Keratinocyte (primary cell): ENCODE results near the gene HOXA5. TPM values are rescaled to one million over a fixed set of nuclear protein-coding genes. Genes with fewer than 3 reads are reported as not detected.

Source experiments
- DNase-seq: peaks from one replicate; pipeline ENCODE4 v3.0.0-alpha.2; 2011; ENCODE audit warnings: low read depth, missing footprints, low spot score
- FAIRE-seq: peaks from 2 replicates; lab custom pipeline; 2011; peaks lifted over from hg19 to GRCh38; lab: Jason Lieb, UNC
- H2AFZ ChIP-seq: 2 replicates; pipeline ENCODE4 v1.6.0; 2012; ENCODE audit warnings: low read length, control low read depth, inconsistent platforms; ENCODE audit not compliant: control insufficient read depth
- H3K27ac ChIP-seq: 2 replicates; pipeline ENCODE4 v1.5.1; 2011; ENCODE audit warnings: low read length; ENCODE audit not compliant: control insufficient read depth, insufficient read depth
- H3K27me3 ChIP-seq: 3 replicates; pipeline ENCODE4 v1.6.0; 2011; ENCODE audit warnings: low read length; ENCODE audit not compliant: control insufficient read depth, insufficient read depth; ENCODE audit errors: extremely low read depth
- H3K36me3 ChIP-seq, 2 experiments: 2 replicates in 1 of 2; 3 replicates in 1 of 2; pipeline ENCODE4 v1.5.1; 2011; ENCODE audit warnings: low read length in 2 of 2, mild to moderate bottlenecking in 1 of 2; ENCODE audit not compliant: control insufficient read depth in 2 of 2, insufficient read depth in 2 of 2; ENCODE audit errors: extremely low read depth in 1 of 2
- H3K4me1 ChIP-seq: 3 replicates; pipeline ENCODE4 v1.5.1; 2011; ENCODE audit warnings: low read length; ENCODE audit not compliant: control insufficient read depth, insufficient read depth; ENCODE audit errors: extremely low read depth
- H3K4me2 ChIP-seq: 3 replicates; pipeline ENCODE4 v1.6.0; 2011; ENCODE audit warnings: low read depth, low read length; ENCODE audit not compliant: control insufficient read depth, insufficient read depth; ENCODE audit errors: extremely low read depth
- H3K4me3 ChIP-seq, 3 experiments: fragments of 200-600 bp in 1 of 3; sonication (generic) in 1 of 3; 2 replicates in 2 of 3; 3 replicates in 1 of 3; pipeline ENCODE4 v1.5.1; 2011 to 2016; ENCODE audit warnings: low read length in 3 of 3, mild to moderate bottlenecking in 3 of 3, control low read depth in 2 of 3, inconsistent platforms in 1 of 3, low read depth in 1 of 3, mixed read lengths in 1 of 3, mixed run types in 1 of 3, moderate library complexity in 1 of 3; ENCODE audit not compliant: control insufficient read depth in 2 of 3, insufficient read depth in 2 of 3; ENCODE audit errors: extremely low read depth in 1 of 3
- H3K79me2 ChIP-seq: 2 replicates; pipeline ENCODE4 v1.6.0; 2012; ENCODE audit warnings: low read length; ENCODE audit not compliant: control insufficient read depth, insufficient read depth
- H3K9ac ChIP-seq: 3 replicates; pipeline ENCODE4 v1.6.0; 2011; ENCODE audit warnings: low read length; ENCODE audit not compliant: control insufficient read depth, insufficient read depth; ENCODE audit errors: extremely low read depth
- H3K9me1 ChIP-seq: 3 replicates; pipeline ENCODE4 v1.6.0; 2011; ENCODE audit warnings: low read length; ENCODE audit not compliant: control insufficient read depth, insufficient read depth; ENCODE audit errors: extremely low read depth
- H3K9me3 ChIP-seq: 2 replicates; pipeline ENCODE4 v1.5.1; 2012; ENCODE audit warnings: low read depth, low read length; ENCODE audit not compliant: control insufficient read depth
- H4K20me1 ChIP-seq: 3 replicates; pipeline ENCODE4 v1.6.0; 2011; ENCODE audit warnings: low read length; ENCODE audit not compliant: control insufficient read depth, insufficient read depth; ENCODE audit errors: extremely low read depth
- CTCF ChIP-seq, 3 experiments: IDR thresholded peaks in 1 of 3; conservative IDR thresholded peaks in 1 of 3; optimal IDR thresholded peaks in 1 of 3; 2 replicates in 2 of 3; 3 replicates in 1 of 3; pipeline versions ENCODE3 to v1.5.1; 2011; ENCODE audit warnings: low read length in 3 of 3, mild to moderate bottlenecking in 3 of 3, moderate library complexity in 2 of 3, control low read depth in 1 of 3, inconsistent platforms in 1 of 3; ENCODE audit not compliant: insufficient read depth in 2 of 3; ENCODE audit errors: extremely low read depth in 1 of 3
- EZH2 ChIP-seq: IDR thresholded peaks from one replicate; pipeline ENCODE4 v1.6.1; 2012; ENCODE audit warnings: inconsistent platforms, mild to moderate bottlenecking, low read length, moderate library complexity
- dilution Hi-C: fragments of 300-500 bp; cut with MboI; formaldehyde crosslinking; loops from one replicate; pipeline ENCODE4 v1.7.0; 2020; ENCODE audit warnings: low sequenced_read_pairs; ENCODE audit not compliant: extremely low pct_ligation_motif_present
- polyA plus RNA-seq, 5 experiments: library from polyadenylated mRNA; depleted of rRNA in 3 of 5; stranded (reverse) in 3 of 5; stranded (forward) in 1 of 5; unstranded in 1 of 5; fragments of >200 nt; gene quantifications; 1 replicate in 1 of 5; 2 replicates in 3 of 5; 3 replicates in 1 of 5; pipeline versions ENCODE4 v1.2.1 to v1.2.3, GENCODE V29; 2011 to 2012; ENCODE audit warnings: missing spikeins in 2 of 5, low read depth in 1 of 5, low replicate concordance in 1 of 5

The HOXA5 gene
- polyA plus RNA-seq, 1 donor (not counting 4 experiments of a cell fraction or from before 2014, with no cell fraction given) = 7.1 TPM

- H2AFZ ChIP-seq = no peak overlapping the region
- H3K27me3 ChIP-seq = no peaks in the 10 kb centered on the region
- H3K9me1 ChIP-seq = no peaks in the 10 kb centered on the region
- DNase-seq = no peak
- peaks cover 2 to 5% of the 10 kb centered on the region in 2 experiments for H3K36me3 ChIP-seq
- H3K4me3 ChIP-seq = peak overlapping the region in 1 of 3 experiments; percentile 44
- H3K27ac ChIP-seq = peak overlapping the region; percentile 65
- H3K79me2 ChIP-seq = peaks cover 37% of the 10 kb centered on the region
- peaks cover 22% of the 10 kb centered on the region for H3K4me1 ChIP-seq
- dilution Hi-C loops = no loop called here
- no peaks in the 10 kb centered on the region for H4K20me1 ChIP-seq
- TF ChIP-seq CTCF (optimal IDR thresholded peaks at IDR 0.05 in 1 of 3, IDR thresholded peaks at IDR 0.05 in 1 of 3, conservative IDR thresholded peaks at IDR 0.05 in 1 of 3; ENCODE audit: extremely low read depth in 1 of 3, insufficient read depth in 2 of 3, low read length in 3 of 3) (no peak), EZH2 (no peak)
- peak overlapping the region; percentile 74 for H3K9ac ChIP-seq
- H3K4me2 ChIP-seq = peak overlapping the region; percentile 68
- no peak for FAIRE-seq
- H3K9me3 ChIP-seq = no peaks in the 10 kb centered on the region
Observed at GRCh38 chr7:27116031-27116961, 27.2 kb downstream of the HOXA5 start.

- Histone ChIP-seq H3K4me3 (peak overlapping the region in 2 of 3 experiments; percentile 31 to 44), H3K36me3 (peaks cover 2 to 5% of the 10 kb centered on the region in 2 experiments), H3K79me2 (peaks cover 37% of the 10 kb centered on the region), H3K9me1 (no peaks in the 10 kb centered on the region), H3K9ac (peak overlapping the region; percentile 74), H3K27me3 (no peaks in the 10 kb centered on the region), H2AFZ (no peak overlapping the region), H4K20me1 (no peaks in the 10 kb centered on the region), H3K9me3 (no peaks in the 10 kb centered on the region), H3K27ac (peak overlapping the region; percentile 65), H3K4me1 (peaks cover 30% of the 10 kb centered on the region), H3K4me2 (peak overlapping the region; percentile 68)
- FAIRE-seq = peak; percentile 44
- DNase-seq = no peak
- dilution Hi-C loops = no loop called here
- no peak for TF ChIP-seq CTCF (optimal IDR thresholded peaks at IDR 0.05 in 1 of 3, IDR thresholded peaks at IDR 0.05 in 1 of 3, conservative IDR thresholded peaks at IDR 0.05 in 1 of 3; ENCODE audit: extremely low read depth in 1 of 3, insufficient read depth in 2 of 3, low read length in 3 of 3)
- no peak for TF ChIP-seq EZH2
Observed at GRCh38 chr7:27115221-27116026, 28.1 kb downstream of the HOXA5 start.
